ENCODE results near the gene FGF6.

FGF6 gene

GRCh38 chr12:4486980-4487379 is 41.4 kb upstream of the FGF6 start:
- H4K20me1 ChIP-seq (ENCODE audit: insufficient read depth, low read length): no peaks in the 10 kb centered on the region
- H3K79me2 ChIP-seq (ENCODE audit: insufficient read depth, low read length): no peaks in the 10 kb centered on the region
- no peak overlapping the region for H3K9ac ChIP-seq (ENCODE audit: low read depth, low read length)
- TF ChIP-seq EZH2 (IDR thresholded peaks at IDR 0.05; ENCODE audit: borderline replicate concordance, low read depth, low read length, severe bottlenecking): no peak
- TF ChIP-seq CTCF (IDR thresholded peaks at IDR 0.05; ENCODE audit: borderline replicate concordance, extremely low read depth, low read length, poor library complexity, severe bottlenecking): no peak
- ATAC-seq (ENCODE audit: insufficient read depth, low read depth): no peak
- H3K27ac ChIP-seq (ENCODE audit: low read length): no peak overlapping the region
- no peaks in the 10 kb centered on the region for H3K27me3 ChIP-seq (ENCODE audit: insufficient read depth, low read length, poor library complexity)
- no peak overlapping the region for H3K4me3 ChIP-seq (ENCODE audit: low read depth in 1 of 2, low read length in 2 of 2)
- H2AFZ ChIP-seq (ENCODE audit: low read depth, low read length): no peak overlapping the region
- no peaks in the 10 kb centered on the region for H3K4me1 ChIP-seq (ENCODE audit: insufficient read depth, low read length)
- no peak for DNase-seq
- peaks cover 37% of the 10 kb centered on the region; the same call in 1 of the 2 replicates for H3K36me3 ChIP-seq (ENCODE audit: insufficient read depth, low read length)
- H3K4me2 ChIP-seq (ENCODE audit: insufficient read depth, low read length): no peak overlapping the region
- no peaks in the 10 kb centered on the region for H3K9me3 ChIP-seq (ENCODE audit: insufficient read depth, low read length, severe bottlenecking)

- Histone ChIP-seq H3K27me3 (ENCODE audit: insufficient read depth, low read length, poor library complexity) (no peaks in the 10 kb centered on the region), H4K20me1 (ENCODE audit: insufficient read depth, low read length) (no peaks in the 10 kb centered on the region)
Measured at GRCh38 chr12:4486049-4486699, 40.6 kb upstream of the FGF6 start.

GRCh38 chr12:4483885-4484823 is 38.5 kb upstream of the FGF6 start:
- DNase-seq (no peak), ATAC-seq (ENCODE audit: insufficient read depth, low read depth) (no peak)
- Histone ChIP-seq H3K4me1 (ENCODE audit: insufficient read depth, low read length) (no peaks in the 10 kb centered on the region), H3K36me3 (ENCODE audit: insufficient read depth, low read length) (peaks cover 17% of the 10 kb centered on the region; the same call in 1 of the 2 replicates), H3K27me3 (ENCODE audit: insufficient read depth, low read length, poor library complexity) (no peaks in the 10 kb centered on the region), H3K9me3 (ENCODE audit: insufficient read depth, low read length, severe bottlenecking) (no peaks in the 10 kb centered on the region), H3K4me2 (ENCODE audit: insufficient read depth, low read length) (no peak overlapping the region), H3K9ac (ENCODE audit: low read depth, low read length) (no peak overlapping the region), H3K79me2 (ENCODE audit: insufficient read depth, low read length) (no peaks in the 10 kb centered on the region), H4K20me1 (ENCODE audit: insufficient read depth, low read length) (no peaks in the 10 kb centered on the region), H2AFZ (ENCODE audit: low read depth, low read length) (no peak overlapping the region), H3K27ac (ENCODE audit: low read length) (no peak overlapping the region), H3K4me3 (ENCODE audit: low read depth in 1 of 2, low read length in 2 of 2) (no peak overlapping the region)
- TF ChIP-seq CTCF (IDR thresholded peaks at IDR 0.05; ENCODE audit: borderline replicate concordance, extremely low read depth, low read length, poor library complexity, severe bottlenecking): no peak
- TF ChIP-seq EZH2 (IDR thresholded peaks at IDR 0.05; ENCODE audit: borderline replicate concordance, low read depth, low read length, severe bottlenecking): no peak

More at GRCh38 chr12:4486049-4486699, 40.6 kb upstream of the FGF6 start:
- Histone ChIP-seq H3K4me2 (ENCODE audit: insufficient read depth, low read length) (no peak overlapping the region), H3K4me3 (ENCODE audit: low read depth in 1 of 2, low read length in 2 of 2) (no peak overlapping the region), H3K9ac (ENCODE audit: low read depth, low read length) (no peak overlapping the region), H3K27ac (ENCODE audit: low read length) (no peak overlapping the region), H3K79me2 (ENCODE audit: insufficient read depth, low read length) (no peaks in the 10 kb centered on the region), H3K9me3 (ENCODE audit: insufficient read depth, low read length, severe bottlenecking) (no peaks in the 10 kb centered on the region), H3K36me3 (ENCODE audit: insufficient read depth, low read length) (peaks cover 34% of the 10 kb centered on the region; the same call in 1 of the 2 replicates), H3K4me1 (ENCODE audit: insufficient read depth, low read length) (no peaks in the 10 kb centered on the region), H2AFZ (ENCODE audit: low read depth, low read length) (no peak overlapping the region)
- TF ChIP-seq EZH2 (IDR thresholded peaks at IDR 0.05; ENCODE audit: borderline replicate concordance, low read depth, low read length, severe bottlenecking): no peak
- no peak for TF ChIP-seq CTCF (IDR thresholded peaks at IDR 0.05; ENCODE audit: borderline replicate concordance, extremely low read depth, low read length, poor library complexity, severe bottlenecking)
- DNase-seq (no peak), ATAC-seq (ENCODE audit: insufficient read depth, low read depth) (no peak)

Data from DND-41 (cell line).